Dermis lymphatic vessel endothelial cell (primary cell): ENCODE results near the gene TRIM74. TPM values are rescaled to one million over a fixed set of nuclear protein-coding genes. Genes with fewer than 3 reads are reported as not detected.

Experiments used
- total RNA-seq: library from RNA; depleted of rRNA; stranded (reverse); fragments of >200 nt; gene quantifications from 2 replicates; pipeline ENCODE4 v1.2.1, GENCODE V29; 2014

TRIM74 gene
- total RNA-seq, result 0.09 and 0.22 TPM in 2 replicates

DNA sequence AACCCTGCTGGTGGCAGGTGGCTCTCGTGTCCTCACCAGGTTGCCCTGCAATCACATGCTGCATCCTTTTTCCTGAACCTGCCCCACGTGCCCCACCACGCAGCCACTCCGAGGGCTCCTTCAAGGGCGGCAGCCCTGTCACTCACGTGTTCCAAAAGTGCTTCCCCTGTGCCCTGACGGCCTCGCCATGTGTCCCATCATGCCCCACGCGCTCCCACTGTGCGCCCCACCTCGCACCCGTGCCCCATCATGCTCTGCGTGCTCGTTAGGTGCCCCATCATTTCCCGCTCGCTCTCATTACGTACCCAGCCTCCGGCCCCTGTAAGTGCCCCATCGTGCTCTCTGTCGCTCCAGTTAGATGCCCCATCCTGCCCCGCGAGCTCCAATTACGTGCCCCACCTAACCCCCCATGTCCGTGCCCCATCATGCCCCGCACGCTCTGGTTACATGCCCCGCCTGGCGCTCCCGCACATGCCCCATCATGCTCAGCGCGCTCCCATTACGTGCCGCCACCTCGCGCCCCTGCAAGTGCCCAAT is at the start of gene TRIM74:
Gene TRIM74 (minus strand): TSS at position 487 of the 537 bp plus-strand sequence. CDS start 3,309 bp downstream, outside the sequence.

GRCh38 chr7:72924733-72925545 is 44.3 kb downstream of the TRIM74 start, which contains the start of gene POM121:
POM121 (plus strand) TSS chr7:72925095; CDS start chr7:72925122, 27 bp downstream.

Other genes starting within 250 kb of the TRIM74 start
- 1.6 and 1.9 TPM in 2 replicates for gene TYW1B, start 141.3 kb downstream of the TRIM74 start, total RNA-seq
- gene POM121, start 44.4 kb downstream of the TRIM74 start, total RNA-seq, result 3.5 and 3.7 TPM in 2 replicates
- not detected in 2 replicates for gene SPDYE8, start 60.3 kb upstream of the TRIM74 start, total RNA-seq
- not detected in 2 replicates for gene SPDYE11, start 88.4 kb upstream of the TRIM74 start, total RNA-seq
- gene SPDYE9, start 116.6 kb upstream of the TRIM74 start, total RNA-seq, result not detected in 2 replicates